Measurements from ENCODE around the gene ZBTB44. TPM values are rescaled to one million over a fixed set of nuclear protein-coding genes. Genes with fewer than 3 reads are reported as not detected.

The ZBTB44 gene
- polyA plus RNA-seq, 1 of the 3 experiments (the other 2 are of a cell fraction) = 5.0 TPM

- H3K4me2 ChIP-seq = peak overlapping the region; percentile 84
- H3K79me2 ChIP-seq (ENCODE audit: insufficient read depth) = peaks cover 45% of the 10 kb centered on the region
- CTCF ChIA-PET = no interaction called here
- no peaks in the 10 kb centered on the region for H3K9me2 ChIP-seq
- WGBS (ENCODE audit: low lambda C conversion rate) = 3% methylated on average over 8 of the region's 68 CpGs
- no peaks in the 10 kb centered on the region for H4K20me1 ChIP-seq (ENCODE audit: insufficient read depth)
- no peaks in the 10 kb centered on the region for H3K27me3 ChIP-seq (ENCODE audit: insufficient read depth)
- peak overlapping the region; percentile 63 to 82 for H3K27ac ChIP-seq (ENCODE audit: low read depth in 2 of 2, low read length in 1 of 2)
- H3K36me3 ChIP-seq (replicated peaks in 1 of 2; ENCODE audit: control insufficient read depth in 1 of 2, insufficient read depth in 2 of 2, low read length in 1 of 2) = no peaks in the 10 kb centered on the region
- TF ChIP-seq MXI1 (IDR thresholded peaks at IDR 0.05; ENCODE audit: low read depth, low read length) (peak; percentile 81), RXRA (IDR thresholded peaks at IDR 0.05; ENCODE audit: borderline replicate concordance, low read depth) (no peak), MAX (IDR thresholded peaks at IDR 0.05; ENCODE audit: low read depth) (peak; percentile 31), REST (IDR thresholded peaks at IDR 0.05; ENCODE audit: low read depth, low read length) (no peak)
- H3K9ac ChIP-seq = peak overlapping the region; percentile 80
- peaks cover 3% of the 10 kb centered on the region for H3F3A ChIP-seq (replicated peaks; ENCODE audit: insufficient read depth)
- POLR2A ChIA-PET = no interaction called here
- H3K9me3 ChIP-seq = no peaks in the 10 kb centered on the region
- H3K4me3 ChIP-seq (ENCODE audit: low read depth in 2 of 2, low read length in 1 of 2) = peak overlapping the region; percentile 69 to 74
- peaks cover 8% of the 10 kb centered on the region in 2 experiments; a peak in 3 of 4 replicates for H3K4me1 ChIP-seq (ENCODE audit: control insufficient read depth in 1 of 2, insufficient read depth in 2 of 2, low read depth in 1 of 2, low read length in 1 of 2)
- H2AFZ ChIP-seq (ENCODE audit: low read depth) = peak overlapping the region; percentile 90; the same call in 1 of the 2 replicates
- DNase-seq = peak; percentile 85
These were observed 450 bp downstream of the ZBTB44 start for GRCh38 chr11:130314184-130314749.

GRCh38 chr11:130313383-130314183 lies 1.1 kb downstream of the ZBTB44 start:
- Histone ChIP-seq H2AFZ (ENCODE audit: low read depth) (peak overlapping the region; percentile 90), H3K36me3 (replicated peaks in 1 of 2; ENCODE audit: control insufficient read depth in 1 of 2, insufficient read depth in 2 of 2, low read length in 1 of 2) (no peaks in the 10 kb centered on the region), H3K9me2 (no peaks in the 10 kb centered on the region), H3K4me2 (peak overlapping the region; percentile 84), H4K20me1 (ENCODE audit: insufficient read depth) (no peaks in the 10 kb centered on the region), H3K4me3 (ENCODE audit: low read depth in 2 of 2, low read length in 1 of 2) (peak overlapping the region; percentile 69 to 74), H3K27ac (ENCODE audit: low read depth in 2 of 2, low read length in 1 of 2) (peak overlapping the region; percentile 63 to 82), H3K27me3 (ENCODE audit: insufficient read depth) (no peaks in the 10 kb centered on the region), H3K9ac (peak overlapping the region; percentile 80), H3K79me2 (ENCODE audit: insufficient read depth) (peaks cover 49% of the 10 kb centered on the region), H3K4me1 (ENCODE audit: control insufficient read depth in 1 of 2, insufficient read depth in 2 of 2, low read depth in 1 of 2, low read length in 1 of 2) (peaks cover 8 to 12% of the 10 kb centered on the region in 2 experiments; a peak in 3 of 4 replicates), H3K9me3 (no peaks in the 10 kb centered on the region), H3F3A (replicated peaks; ENCODE audit: insufficient read depth) (peaks cover 3% of the 10 kb centered on the region)
- CTCF ChIA-PET = no interaction called here
- 7% methylated on average over 19 of the region's 21 CpGs for WGBS (ENCODE audit: low lambda C conversion rate)
- POLR2A ChIA-PET = no interaction called here
- DNase-seq = no peak
- TF ChIP-seq JUND (IDR thresholded peaks at IDR 0.05) (no peak), PBX3 (IDR thresholded peaks at IDR 0.05) (no peak), SMC3 (IDR thresholded peaks at IDR 0.05; ENCODE audit: low read depth, low read length) (no peak), IRF3 (IDR thresholded peaks at IDR 0.05; ENCODE audit: low read depth, low read length) (no peak), ZBTB33 (IDR thresholded peaks at IDR 0.05; ENCODE audit: borderline replicate concordance, low read depth) (no peak), TEAD4 (IDR thresholded peaks at IDR 0.05; ENCODE audit: borderline replicate concordance, insufficient read depth) (no peak), CTCF (IDR thresholded peaks at IDR 0.05) (no peak)

All from SK-N-SH (cell line).